HG02938 (cell line): ENCODE results near the gene LCE1C.

Source experiments
- ATAC-seq: cut with Tn5 transposase; IDR thresholded peaks from one replicate; pipeline ENCODE4 v1.9.1; 2021; ENCODE audit warnings: mild to moderate bottlenecking, moderate library complexity; ENCODE audit not compliant: unreplicated experiment

LCE1C gene

DNA sequence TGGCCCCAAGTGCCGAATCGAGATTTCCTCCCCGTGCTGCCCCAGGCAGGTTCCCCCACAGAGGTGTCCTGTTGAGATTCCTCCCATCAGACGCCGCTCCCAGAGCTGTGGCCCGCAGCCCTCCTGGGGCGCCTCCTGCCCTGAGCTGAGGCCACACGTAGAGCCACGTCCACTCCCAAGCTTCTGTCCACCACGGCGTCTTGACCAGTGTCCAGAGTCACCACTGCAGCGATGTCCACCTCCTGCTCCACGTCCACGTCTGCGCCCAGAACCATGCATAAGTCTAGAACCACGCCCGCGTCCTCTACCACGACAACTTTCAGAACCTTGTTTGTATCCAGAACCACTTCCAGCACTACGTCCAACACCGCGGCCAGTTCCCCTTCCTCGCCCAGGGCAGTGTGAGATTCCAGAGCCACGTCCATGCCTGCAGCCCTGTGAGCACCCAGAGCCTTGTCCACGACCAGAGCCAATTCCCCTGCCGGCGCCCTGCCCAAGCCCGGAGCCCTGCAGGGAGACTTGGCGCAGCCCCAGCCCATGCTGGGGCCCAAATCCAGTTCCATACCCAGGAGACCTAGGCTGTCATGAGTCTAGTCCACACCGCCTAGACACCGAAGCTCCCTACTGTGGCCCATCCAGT is 45.8 kb downstream of the LCE1C start:
- no peak for ATAC-seq

DNA sequence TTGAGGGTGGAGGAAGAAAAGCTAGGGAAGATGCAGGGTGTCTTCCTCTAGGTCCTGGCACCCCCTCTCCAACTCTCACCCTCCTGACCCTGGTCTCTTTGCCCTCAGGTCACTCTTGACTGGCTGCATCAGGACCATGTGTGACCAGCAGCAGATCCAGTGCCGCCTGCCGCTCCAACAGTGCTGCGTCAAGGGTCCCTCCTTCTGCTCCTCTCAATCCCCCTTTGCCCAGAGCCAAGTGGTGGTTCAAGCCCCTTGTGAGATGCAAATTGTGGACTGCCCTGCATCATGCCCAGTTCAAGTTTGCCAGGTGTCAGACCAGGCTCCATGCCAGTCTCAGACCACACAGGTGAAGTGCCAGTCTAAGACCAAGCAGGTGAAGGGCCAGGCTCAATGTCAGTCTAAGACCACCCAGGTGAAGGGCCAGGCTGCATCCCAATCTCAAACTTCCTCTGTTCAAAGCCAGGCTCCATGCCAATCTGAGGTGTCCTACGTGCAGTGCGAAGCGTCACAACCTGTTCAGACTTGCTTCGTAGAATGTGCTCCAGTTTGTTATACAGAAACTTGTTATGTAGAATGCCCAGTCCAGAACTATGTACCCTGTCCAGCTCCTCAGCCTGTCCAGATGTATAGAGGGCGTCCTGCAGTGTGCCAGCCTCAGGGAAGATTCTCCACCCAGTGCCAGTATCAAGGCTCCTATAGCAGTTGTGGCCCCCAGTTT is 46.8 kb downstream of the LCE1C start:
- ATAC-seq: no peak

DNA sequence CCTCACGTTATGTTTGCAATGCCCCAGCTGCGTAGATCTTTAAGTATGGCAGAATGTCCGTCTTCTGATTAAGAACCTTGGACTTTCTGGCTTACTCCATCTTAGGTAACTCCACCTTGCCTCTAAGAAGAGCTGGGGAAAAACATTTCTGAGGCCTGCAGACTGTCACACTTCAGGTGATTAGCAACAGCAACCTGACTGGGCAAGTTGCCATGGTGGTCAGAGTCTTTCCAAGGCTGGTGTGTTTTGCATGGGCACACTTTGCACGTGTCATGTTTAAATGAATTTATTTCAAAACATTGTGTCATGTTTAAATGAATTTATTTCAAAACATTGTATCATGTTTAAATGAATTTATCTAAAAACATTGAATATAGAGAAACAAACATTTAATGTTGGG is 47.8 kb downstream of the LCE1C start:
- no peak for ATAC-seq

DNA sequence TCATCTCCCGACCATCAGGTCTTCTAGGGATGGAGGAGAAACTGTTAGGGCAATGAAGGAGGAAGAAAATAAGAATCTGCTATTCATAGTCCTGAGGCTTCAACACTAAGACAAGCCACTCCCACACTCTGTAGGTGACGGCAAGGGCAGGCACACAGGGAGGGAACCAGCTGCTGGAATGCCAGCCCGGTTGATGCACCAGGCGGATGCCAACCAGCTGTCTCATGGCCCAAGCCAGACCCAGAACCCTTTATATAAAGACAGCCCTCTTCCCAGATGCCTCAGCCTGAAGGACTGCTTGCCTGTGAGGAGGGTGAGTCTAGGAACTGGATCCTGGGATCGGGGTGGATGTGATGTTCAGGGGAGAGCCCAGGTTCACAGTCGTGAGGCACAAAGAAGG is 48.7 kb downstream of the LCE1C start, which contains the start of gene KPRP:
TSS of gene KPRP (plus strand) at position 279 of the 400 bp plus-strand sequence. CDS start 1,564 bp downstream, outside the sequence.
- ATAC-seq: no peak

DNA sequence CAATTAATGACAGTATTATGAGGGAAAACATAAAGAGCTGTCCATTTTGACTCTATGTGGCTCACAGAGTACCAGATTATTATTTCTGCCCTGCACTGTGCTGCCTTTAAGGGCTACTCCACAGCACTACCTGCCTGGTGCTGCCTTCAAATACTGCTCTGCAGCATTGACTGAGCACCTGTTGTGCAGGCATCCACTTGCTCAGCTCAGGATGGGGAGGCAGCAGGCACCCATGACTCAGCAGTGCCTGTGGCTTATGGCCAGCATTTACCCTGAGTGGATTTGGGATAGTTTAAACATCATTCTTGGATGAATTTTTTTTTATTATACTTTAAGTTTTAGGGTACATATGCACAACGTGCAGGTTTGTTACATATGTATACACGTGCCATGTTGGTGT is 49.6 kb downstream of the LCE1C start:
- ATAC-seq: no peak
